Urothelium cell line (cell line): ENCODE measurements around the gene ATL2.
A peak's percentile ranks its signal among the peaks of the same experiment; 100 is the strongest.
"Not testable (repeated sequence)": the region's sequence is repeated elsewhere in the genome, so short reads cannot be mapped to it uniquely, and the experiment has no call there.

Source experiments
- DNase-seq: peaks from one replicate; pipeline ENCODE4 v3.0.0; 2011; ENCODE audit warnings: low spot score, mixed read lengths
- FAIRE-seq: peaks from 2 replicates; lab custom pipeline; 2011; peaks lifted over from hg19 to GRCh38; lab: Jason Lieb, UNC

The ATL2 gene

DNA sequence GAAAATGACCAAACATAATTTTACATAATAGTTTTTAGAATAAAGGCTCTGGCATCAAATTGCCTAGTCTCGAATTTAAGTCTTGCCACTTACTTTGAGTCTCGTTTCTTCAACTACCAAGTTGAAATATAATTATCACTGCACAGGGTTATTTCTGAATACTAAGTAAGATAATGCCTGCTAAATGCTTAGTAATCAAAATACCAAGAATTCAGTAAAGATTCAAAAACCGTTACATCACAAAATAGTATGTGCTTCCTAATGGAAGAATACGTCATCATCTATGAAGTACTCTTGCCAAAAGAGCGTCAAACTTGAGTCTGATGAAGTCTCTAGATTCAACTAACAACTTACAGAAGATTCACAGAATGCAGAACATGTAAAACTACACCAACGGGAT is 40.5 kb downstream of the ATL2 start:
- no peak for DNase-seq
- no peak for FAIRE-seq

DNA sequence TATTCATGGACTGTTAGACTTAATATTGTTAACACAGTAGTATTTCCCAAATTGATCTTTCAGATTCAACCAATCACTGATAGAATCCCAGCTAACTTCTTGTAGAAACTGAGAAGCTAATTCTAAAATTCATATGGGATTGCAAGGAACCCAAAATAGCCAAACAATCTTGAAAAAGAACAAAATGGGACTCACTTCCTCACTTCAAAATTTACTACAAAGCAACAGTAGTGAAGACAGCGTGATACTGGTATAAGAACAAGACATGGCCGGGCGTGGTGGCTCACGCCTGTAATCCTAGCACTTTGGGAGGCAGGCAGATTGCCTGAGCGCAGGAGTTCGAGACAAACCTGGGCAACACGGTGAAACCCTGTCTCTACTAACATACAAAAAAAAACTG is 46.3 kb downstream of the ATL2 start:
- no peak for DNase-seq
- FAIRE-seq: no peak

DNA sequence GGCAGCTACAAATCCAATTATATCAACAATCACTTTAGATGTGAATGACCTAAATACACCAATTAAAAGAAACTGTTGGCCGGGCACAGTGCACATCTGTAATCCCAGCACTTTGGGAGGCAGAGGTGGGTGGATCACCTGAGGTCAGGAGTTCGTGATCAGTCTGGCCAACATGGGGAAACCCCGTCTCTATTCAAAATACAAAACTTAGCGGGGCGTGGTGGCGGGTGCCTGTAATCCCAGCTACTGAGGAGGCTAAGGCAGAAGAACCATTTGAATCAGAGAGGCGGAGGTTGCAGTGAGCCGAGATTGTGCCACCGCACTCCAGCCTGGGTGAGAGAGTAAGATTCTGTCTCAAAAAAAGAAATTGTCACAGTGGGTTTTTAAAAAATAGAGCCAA is 49.5 kb downstream of the ATL2 start:
- FAIRE-seq: no peak
- no peak for DNase-seq

DNA sequence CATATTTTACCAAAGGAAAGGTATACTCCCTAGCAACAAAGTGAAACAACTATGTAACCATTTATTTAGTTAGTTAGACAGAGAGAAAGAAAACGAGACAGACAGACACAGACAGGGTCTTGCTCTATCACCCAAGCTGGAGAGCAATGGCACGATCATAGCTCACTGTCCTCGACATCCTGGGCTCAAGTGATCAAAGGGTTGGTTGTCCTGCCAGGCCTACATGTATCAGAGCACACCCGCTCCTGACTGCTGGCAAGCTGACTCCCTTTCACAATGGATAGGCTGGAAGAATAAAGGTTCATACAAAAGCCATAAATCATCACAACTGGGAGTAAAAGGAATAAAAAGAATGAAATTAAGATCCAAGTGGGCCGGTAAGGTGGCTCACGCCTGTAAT is 53.5 kb downstream of the ATL2 start:
- FAIRE-seq (no peak), DNase-seq (no peak)

DNA sequence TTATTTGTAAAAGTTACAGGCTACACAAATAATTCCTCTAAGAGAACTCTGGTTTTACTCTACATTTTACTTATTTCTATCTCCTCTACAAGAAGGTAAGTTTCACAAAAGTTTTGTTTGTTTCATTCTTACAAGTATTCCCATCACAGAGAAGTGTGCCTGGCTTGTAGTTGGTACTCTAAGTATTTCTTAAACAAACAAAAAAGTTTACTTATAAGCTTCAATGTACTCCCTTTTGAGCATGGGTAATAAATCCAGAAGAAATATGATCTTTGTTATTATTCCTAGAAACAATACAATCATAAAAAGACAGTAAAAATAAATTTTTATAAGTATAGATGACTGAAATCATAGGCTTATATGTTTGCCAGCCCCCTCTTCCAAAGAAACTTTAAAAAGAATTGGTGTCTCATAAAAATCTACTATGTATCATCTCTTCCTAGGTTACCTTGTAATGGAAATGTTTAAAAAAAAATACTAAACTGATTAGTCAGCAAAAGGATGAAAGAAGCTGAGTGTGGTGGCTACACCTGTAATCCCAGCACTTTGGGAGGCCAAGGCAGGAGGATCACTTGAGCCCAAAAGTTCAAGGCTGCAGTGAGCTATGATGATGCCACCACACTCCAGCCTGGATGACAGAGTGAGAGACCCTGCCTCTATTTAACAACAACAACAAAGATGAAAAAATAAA is 54.7 kb downstream of the ATL2 start:
- FAIRE-seq (no peak), DNase-seq (no peak)

DNA sequence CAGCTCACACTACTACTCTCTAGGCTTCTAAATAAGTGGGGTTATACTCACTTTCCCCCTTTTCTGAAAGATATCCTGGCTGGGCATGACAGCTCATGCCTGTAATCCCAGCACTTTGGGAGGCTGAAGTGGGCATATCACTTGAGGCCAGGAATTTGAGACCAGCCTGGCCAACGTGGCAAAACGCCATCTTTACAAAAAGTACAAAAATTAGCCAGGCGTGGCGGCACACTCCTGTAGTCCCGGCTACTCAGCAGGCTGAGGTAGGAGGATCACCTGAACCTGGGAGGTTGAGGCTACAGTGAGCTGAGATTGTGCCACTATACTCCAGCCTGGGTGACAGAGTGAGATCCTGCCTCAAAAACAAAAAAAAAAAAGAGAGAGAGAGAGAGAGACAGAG is 57.8 kb downstream of the ATL2 start:
- not testable (repeated sequence) for DNase-seq, FAIRE-seq

DNA sequence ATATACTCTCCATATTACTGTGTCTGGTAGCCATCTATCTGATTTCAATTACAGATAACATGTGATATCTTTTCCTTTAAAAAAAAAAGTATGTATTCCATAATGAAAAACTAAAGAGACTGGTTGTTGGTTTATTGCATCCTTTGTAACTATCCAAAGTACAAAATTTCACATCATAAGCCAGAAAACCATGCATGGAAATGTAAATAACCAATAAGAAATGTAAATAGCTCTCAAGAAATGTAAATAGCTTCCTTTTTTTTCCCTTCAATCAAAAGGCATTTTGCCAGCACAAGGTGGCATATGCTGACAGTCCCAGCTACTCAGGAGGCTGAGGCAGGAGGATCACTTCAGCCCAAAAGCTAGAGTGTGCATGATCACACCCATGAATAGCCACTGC is 59.3 kb downstream of the ATL2 start:
- no peak for DNase-seq
- no peak for FAIRE-seq

DNA sequence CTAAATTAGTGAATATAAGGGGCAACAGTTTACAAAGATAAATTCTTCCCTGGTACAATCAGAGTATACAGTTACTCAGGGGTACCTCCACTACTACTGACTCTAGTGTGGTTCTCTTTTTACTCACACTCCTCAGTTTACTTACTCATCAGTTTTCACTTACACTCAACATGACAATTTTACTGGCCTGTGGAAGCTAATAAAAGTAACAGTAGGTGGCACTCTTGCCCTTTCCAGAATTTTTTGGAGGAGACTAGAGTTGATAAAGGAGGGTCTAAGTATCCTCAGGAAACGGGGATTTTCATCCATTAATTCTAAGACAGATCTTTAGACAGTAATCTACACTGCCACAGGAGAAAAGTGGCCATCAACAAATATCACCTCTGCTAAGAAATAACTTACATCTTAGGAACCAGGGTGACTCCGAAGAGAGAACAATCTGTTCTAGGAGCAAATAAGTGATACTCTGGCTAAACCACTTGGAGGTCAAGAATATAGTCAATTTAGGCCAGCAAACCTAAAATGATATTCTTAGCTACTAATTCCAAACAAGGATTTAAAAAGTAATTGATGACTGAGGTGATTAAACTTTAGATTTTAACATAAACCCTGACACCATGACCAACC is 61.3 kb downstream of the ATL2 start:
- FAIRE-seq (no peak), DNase-seq (peak; percentile 30)

DNA sequence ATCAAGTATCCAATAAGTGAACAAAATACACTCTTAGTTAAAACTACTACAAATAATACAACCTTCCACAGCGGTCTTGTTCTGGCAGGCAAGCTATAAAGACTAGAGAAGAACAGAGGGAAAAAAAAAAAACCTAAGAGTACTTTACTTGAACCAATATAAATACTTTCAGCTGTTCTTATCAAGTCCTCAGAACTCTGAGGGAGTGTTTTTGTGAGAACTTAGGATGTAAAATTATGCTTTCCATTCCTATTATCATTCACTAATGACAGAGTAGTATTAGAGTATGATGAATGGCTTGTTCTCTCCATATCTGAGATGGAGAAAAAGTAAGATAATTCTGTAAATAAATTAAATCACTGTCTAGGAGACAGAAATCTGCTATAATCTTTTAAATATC is 68.3 kb downstream of the ATL2 start:
- no peak for FAIRE-seq
- no peak for DNase-seq

DNA sequence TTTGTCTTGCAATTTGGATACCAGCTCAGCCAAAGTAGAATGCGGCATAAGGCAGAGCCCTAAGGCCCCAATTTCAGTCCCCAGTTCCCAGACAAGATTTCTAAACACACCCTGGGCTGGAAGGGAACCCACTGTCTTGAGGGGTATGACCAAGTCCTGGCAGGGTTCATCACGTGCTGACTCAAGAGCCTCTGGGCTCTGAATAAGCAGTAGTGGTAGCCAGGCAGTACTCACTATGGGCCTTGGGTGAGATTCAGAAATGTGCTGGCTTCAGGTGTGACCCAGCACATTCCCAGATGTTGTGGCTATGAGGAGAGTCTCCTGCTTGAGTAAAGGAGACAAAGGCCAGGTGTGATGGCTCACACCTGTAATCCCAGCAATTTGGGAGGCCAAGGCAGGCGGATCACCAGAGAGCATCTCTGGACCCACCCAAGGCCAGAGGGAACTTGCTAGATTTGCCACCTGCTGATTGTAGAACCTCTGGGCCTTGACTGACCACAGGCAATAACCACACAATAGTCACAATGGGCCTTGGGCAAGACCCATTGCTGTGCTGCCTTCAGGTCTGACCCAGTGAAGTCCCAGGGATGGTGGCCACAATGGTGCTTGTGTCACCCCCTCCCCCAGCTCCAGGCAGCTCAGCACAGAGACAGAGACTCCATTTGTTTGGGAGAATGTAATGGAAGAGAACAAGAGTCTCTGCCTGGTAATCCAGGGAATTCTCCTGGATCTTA is 74.9 kb downstream of the ATL2 start:
- no peak for DNase-seq
- FAIRE-seq: no peak

DNA sequence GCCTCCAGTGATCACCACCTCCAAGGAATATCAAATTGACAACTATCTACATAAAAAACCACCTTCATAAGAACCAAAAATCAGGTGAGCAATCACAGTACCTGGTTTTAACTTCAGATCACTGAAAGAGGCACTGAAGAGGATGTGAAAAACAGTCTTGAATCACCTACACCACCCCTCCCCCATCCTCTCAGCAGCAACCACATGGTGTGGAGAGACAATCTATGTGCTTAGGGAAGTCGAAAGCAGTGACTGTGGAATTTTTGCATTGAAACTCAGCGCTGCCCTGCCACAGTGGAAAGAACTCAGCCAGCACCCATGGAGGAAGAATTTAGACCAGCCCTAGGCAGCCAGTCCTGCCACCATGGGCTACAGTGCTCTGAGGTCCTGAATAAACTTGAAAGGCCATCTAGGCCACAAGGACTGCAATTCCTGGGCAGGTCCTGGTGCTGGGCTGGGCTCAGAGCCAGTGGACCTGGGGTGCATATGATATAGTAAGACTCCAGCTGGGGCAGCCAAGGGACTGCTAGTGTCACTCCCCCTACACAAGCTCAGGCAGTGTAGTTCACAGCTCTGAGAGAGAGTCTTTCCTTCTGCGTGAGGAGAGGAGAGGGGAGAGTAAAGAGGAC is 75.6 kb downstream of the ATL2 start:
- FAIRE-seq (no peak), DNase-seq (no peak)

DNA sequence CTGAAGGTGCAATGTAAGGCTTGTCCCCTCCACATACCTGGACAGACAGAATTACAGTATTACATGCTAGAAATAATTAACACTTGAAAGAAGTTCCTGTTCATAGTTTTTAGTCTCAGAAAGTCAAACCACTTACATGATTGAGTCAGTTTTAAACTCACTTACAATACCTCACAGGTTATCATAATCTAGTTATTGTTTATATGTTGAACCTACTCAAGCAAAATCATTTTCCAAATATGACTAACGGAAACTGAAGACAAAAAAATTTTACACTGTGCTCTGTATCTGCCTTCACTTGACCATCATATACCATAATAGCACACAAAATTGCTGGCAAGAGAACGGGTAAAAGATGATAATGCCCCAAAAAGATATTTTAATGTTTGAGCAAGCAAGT is 78.5 kb downstream of the ATL2 start:
- FAIRE-seq: no peak
- DNase-seq: no peak

DNA sequence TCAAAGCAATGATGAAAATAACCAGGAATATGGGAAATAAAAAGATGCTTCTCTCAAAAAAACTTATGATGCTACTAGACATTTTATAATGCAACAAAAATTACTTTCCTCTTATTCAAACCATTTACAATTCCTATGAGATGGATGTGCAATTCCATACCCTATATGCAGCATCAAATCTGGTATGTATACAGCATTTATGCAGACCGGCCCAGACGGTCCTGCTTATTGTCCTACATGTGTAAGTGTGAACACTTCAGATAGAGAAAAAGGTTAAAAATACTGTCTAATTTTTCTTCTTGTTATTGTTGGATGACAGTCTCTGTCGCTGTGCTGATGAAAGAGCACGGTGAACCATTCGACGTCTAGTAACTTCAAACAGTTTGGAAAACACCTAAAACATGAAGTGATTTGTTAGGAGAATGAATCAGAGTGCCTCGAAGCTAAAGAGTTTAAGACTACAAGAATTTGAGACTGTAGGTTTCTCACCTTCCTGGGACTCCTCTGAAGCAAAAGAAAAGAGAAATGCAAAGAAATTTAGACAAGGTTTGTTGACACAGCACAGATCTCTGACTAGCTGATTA is 80.8 kb downstream of the ATL2 start:
- FAIRE-seq (no peak), DNase-seq (no peak)

DNA sequence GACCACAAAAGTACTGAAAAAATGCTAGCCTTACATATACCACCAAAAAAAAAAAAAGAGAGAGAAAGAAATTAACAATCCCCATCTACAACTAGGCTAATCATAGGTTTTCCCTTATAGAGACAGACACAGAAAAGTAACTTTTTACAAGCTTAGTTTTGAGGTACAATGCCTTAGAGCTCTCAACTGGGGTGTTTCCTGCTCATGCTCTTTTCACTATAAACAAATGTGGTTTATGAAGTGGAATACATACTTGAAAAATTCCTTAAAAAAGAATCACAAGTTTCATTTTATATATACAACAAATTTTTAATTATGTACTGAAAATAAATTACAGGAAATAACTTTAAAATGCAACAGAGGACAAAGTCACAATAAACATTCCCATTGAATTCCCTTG is 82.5 kb downstream of the ATL2 start:
- no peak for FAIRE-seq
- DNase-seq: no peak

DNA sequence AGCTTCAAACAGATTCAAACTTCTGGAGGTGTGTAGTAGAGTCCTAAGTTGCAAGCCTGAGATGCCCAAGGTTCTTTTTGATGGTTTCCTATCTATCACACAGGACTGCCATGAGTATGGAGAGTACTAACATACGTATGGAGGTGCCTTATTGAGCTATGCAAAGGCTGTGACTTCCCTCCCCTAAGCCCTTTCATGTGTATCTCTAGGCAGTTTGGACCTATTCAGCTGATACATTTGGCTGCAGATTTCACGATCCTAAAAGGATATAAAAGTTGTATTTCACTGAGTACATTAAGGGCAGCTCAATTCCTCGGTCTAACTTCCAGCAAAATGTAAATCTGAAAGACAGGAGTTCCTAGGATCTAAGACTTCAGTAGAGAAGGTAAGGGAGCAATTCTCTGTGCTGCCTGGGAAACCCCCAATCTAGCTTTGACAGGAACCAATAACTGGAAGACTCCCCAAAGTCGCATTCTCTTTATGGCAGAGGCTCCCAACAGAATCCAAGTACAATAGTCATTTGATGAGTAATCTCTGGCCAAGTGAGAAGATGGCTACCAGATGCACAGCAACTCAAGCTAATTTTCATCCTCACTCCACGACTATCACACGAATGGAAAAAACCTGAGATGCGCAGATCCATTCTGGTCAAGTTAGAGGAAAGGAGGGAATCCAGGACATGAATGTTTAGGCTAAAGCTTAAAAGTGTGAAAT is 83.8 kb downstream of the ATL2 start:
- DNase-seq (no peak), FAIRE-seq (no peak)

DNA sequence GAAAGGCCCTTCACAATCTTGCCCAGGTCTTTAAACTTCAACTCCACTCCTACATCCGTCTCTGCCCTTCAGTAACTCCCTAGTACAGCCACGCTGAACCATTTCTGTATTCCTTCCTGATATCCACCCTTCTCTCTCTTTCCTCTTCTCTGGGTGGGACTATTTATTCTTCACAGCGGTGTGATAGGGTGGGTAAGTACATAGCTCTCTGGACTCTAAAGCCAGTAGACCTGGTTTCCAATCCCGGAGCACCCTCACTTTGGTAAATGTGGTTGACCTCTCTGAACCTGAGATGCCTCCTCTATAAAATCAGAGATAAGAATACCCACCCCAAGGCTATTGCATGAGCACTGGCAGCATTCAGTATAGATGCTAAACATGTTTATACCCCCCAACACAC is 86.7 kb downstream of the ATL2 start:
- DNase-seq: no peak
- FAIRE-seq: no peak

DNA sequence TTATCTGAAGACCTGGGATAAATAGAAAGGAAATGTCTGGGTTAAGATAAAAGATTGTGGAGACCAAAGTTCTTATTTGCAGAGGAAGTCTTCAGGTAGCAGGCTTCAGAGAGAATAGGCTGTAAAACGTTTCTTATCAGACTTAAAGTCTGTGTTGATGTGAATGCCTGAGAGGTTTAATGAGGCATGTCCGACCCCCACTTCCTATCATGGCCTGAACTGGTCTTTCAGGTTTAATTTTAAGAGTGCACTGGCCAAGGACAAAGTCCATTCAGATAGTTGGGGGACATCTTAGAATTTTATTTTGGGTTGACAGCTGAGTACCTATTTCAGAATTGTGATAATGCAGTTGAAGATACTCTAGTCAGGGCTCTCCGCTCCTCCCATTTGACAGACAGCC is 92.1 kb downstream of the ATL2 start:
- FAIRE-seq: no peak
- no peak for DNase-seq

DNA sequence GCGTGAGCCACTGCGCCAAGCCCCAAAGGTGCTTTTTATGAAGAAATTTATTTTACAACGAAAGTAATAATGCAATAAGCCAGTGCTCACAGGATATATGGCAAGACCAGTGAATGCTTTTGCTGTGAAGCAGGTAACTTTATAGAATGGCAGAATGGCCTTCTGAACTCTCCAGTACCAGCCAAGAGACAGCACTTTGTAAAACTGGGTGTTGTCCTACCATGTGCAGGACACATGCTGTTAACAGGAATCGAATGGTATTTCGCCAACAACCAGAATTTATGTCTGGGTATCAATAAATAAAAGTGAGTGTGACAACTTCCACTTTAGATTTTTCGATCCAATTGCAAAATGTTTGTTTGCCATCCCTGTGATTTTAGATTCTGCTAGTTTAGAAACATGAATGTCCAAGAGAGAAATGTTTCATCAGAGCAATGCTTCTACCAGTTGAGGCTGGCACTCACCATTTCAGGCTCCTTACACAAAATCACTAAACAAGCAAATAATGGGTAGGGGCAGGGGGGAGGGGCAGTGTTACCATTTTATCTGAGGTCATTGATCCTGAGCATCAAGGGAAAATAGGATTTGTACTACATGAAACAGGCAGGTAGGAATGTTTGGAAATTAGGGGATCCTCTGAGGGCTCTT is 95.9 kb downstream of the ATL2 start:
- FAIRE-seq (no peak), DNase-seq (no peak)

DNA sequence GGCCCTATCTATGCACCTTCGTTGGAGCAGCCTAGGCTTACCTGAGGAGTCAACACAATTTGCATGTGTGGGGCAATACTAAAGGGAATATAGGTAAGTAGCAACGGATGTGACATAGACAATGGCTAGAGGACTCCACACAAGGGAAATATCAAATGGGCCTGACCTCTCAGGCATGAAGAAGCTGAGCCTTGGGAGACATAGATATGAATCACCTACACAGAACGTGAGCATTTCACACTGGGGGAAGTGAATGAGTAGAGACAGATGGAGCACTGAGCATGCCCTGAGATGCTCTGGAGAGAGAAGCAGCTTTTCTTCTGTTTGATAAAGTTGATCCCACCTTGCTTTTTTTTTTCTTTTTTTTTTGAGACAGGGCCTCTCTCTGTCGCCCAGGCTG is 97.9 kb downstream of the ATL2 start:
- DNase-seq (no peak), FAIRE-seq (peak; percentile 53)

DNA sequence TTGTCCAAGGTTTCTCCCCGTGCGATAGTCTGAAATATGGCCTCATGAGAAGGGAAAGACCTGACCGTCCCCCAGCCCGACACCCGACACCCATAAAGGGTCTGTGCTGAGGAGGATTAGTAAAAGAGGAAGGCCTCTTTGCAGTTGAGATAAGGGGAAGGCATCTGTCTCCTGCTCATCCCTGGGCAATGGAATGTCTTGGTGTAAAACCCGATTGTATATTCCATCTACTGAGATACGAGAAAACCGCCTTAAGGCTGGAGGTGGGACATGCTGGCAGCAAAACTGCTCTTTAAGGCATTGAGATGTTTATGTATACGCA is 99.0 kb downstream of the ATL2 start:
- FAIRE-seq, DNase-seq: not testable (repeated sequence)
